Measurements from ENCODE around the gene DDI1.

Gene DDI1
- 0 reads per million in 2 experiments for total RNA-seq

DNA sequence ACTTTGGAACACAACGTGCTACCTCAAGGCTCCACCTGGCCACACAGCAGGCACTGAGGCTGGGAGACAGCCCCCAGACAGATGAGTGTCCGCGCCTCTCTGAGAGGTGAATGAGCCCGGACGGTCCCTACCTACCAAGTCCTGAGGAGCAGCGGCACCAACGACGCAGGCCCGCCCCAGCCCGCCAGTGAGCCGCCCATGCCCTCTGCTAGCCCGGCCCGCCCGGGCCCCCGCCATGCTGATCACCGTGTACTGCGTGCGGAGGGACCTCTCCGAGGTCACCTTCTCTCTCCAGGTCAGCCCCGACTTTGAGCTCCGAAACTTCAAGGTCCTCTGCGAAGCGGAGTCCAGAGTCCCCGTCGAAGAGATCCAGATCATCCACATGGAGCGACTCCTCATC lies at the start of gene DDI1:
Gene DDI1, plus strand, starts transcription at position 53 of the 400 bp plus-strand sequence. Its CDS starts 183 bp downstream, at position 236.
- DNase-seq (ENCODE audit: low read depth), result no peak

- no peak for DNase-seq (ENCODE audit: low read depth)
These were observed 48.5 kb upstream of the DDI1 start for GRCh38 chr11:103987629-103988594.

GRCh38 chr11:103988595-103988969 lies 47.9 kb upstream of the DDI1 start:
- no peak for DNase-seq (ENCODE audit: low read depth)

DNA sequence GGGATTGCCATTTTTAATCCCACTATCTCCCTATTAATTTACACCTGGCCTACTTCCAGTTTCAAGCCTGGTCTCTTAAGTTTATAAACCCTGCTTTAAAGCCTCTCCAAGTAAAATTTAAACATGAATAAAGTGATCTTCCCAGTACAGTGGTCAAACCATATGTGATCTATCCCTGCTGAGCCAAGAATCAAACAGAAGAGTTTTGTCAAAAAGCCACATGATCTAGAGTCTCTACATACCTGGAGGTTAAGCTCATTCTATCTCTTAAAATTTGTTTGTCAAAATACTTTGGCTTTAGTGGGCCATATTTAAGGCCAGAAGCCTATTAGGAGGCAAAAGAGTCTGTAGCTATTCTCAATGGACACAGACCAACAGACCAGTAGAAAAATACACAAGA lies 42.9 kb upstream of the DDI1 start:
- DNase-seq (ENCODE audit: low read depth), result no peak

- DNase-seq (ENCODE audit: low read depth), result no peak
These were observed 42.3 kb upstream of the DDI1 start for GRCh38 chr11:103994094-103994493.

GRCh38 chr11:103994518-103994917 lies 41.9 kb upstream of the DDI1 start:
- DNase-seq (ENCODE audit: low read depth), result no peak

DNA sequence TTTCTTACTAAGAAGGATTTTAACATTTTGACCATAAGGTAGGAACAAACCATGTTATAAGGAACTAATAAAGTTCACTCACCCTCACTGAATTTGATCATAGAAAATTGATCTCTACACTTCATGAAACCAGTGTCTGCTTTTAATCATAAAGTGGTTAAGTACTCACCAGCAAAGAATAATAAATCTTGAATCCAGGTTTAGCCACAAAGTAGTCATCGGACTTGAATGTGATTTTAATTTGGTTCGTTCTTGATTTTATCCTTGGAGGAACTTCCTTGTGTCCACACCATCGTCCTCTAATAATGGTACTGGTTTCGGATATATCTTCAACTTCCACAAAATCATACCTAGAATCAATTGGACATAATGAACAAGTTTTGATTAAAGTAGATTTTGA lies 40.5 kb upstream of the DDI1 start:
- no peak for DNase-seq (ENCODE audit: low read depth)

GRCh38 chr11:103997082-103997481 lies 39.4 kb upstream of the DDI1 start:
- no peak for DNase-seq (ENCODE audit: low read depth)

- DNase-seq (ENCODE audit: low read depth), result no peak
These were observed 37.5 kb upstream of the DDI1 start for GRCh38 chr11:103998826-103999508.

DNA sequence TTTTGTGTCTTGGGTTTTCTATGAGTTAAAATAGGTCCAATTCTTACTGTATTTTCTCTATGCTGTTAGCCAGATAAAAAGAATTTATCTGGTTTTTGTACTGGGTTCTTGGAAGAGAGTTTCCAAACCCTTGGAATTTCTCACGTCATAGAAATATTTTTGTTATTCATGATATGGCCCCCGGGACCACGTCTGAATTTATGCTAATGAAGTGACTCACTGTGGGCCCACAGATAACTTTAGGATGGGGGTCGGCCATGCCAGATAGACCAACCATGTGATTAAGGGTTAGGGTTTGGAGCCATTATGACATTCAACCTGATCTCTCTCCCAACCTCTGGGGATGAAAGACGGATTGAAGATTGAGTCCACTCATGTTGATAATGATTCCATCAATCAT lies 35.6 kb upstream of the DDI1 start:
- no peak for DNase-seq (ENCODE audit: low read depth)

DNA sequence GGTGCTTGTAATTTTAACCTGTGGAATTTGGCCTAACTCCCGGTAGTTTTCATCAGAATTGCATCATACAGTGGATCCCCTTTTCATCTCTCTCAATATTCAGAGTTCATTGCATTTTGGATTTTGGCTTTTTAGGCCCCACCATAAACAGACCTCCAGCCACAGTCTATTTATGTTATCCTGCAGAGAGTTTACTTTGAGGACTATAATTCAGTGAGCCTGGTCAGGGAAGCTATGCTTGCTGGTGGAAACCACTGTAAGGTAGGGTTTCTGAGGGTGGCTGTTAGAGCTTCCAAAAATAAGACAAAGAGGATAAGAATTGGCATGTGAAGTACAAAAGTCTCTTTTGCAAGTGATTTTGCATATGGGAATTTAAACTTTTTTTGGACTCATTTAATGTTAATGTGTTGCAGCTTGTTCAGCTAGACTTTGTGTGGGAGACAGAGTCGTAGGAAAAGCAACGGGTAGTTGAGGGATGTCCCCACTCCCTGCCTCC lies 34.8 kb upstream of the DDI1 start:
- no peak for DNase-seq (ENCODE audit: low read depth)

- no peak for DNase-seq (ENCODE audit: low read depth)
These were observed 32.9 kb upstream of the DDI1 start for GRCh38 chr11:104003491-104003890.

DNA sequence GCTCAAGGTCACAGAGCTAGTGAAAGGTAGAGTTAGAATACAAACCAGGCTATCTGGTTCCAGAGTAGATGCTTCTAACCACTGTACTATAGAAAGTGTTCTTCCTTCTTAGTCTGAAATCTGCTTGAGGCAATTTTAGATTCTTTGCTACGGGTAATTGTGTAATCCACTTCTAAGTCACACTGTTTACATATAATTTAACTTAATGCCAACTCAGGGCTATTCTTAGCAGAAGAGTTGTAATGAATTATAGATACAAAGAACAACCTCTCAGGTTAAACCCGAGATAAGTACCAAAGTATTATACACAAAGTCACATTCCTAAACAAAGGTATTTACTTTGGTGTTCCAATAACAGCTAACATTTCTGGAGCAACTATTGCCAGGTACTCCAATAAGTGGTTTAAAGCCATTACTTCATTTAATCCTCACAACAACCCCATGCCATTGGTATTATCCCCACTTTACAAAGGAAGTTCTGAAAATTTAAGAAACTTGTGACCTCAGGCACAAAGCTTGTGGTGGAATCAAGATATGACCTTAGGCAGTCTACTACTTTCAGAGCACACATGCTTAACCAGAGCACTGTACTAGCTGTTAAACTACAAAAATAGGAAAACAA lies 31.1 kb upstream of the DDI1 start:
- DNase-seq (ENCODE audit: low read depth), result no peak

GRCh38 chr11:104009744-104010143 lies 26.7 kb upstream of the DDI1 start:
- no peak for DNase-seq (ENCODE audit: low read depth)

DNA sequence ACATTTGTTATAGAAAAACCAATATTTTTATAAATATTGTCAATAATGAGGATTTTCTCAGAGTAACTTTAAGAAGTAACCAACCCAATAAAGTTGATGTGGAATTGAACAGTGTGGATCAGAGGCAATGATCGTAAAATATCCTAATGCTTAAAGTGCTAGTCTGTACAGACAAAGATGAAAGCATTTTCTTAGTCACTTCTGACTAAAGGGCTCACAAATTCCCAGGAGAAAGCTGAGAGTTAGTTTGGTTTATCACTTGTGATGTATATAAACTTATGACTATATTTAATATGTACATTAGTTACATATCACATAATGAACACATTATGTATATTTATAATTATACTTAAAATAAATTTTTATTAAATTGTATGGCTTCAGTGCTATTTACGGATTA lies 25.4 kb upstream of the DDI1 start:
- no peak for DNase-seq (ENCODE audit: low read depth)

GRCh38 chr11:104015649-104016415 lies 20.6 kb upstream of the DDI1 start:
- no peak for DNase-seq (ENCODE audit: low read depth)

DNA sequence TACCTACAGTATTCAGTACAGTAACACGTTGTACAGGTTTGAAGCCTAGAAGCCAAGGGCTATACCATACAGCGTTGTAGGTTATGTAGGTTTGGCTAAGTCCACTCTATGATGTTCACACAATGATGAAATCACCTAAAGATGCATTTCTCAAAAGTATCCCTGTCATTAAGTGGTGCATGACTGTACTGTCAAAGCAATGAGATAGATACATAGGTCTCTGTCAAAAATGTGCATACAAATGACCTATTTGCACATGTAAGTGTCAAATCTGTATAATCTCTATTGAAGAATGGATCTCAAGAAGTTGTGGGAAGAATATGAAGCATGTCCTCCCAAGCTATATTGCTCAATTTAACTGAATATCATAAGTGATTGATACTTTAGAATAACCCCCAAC lies 11.9 kb upstream of the DDI1 start:
- DNase-seq (ENCODE audit: low read depth), result no peak

- DNase-seq (ENCODE audit: low read depth), result no peak
These were observed 7.8 kb upstream of the DDI1 start for GRCh38 chr11:104028476-104029263.

GRCh38 chr11:104033134-104033533 lies 3.3 kb upstream of the DDI1 start:
- no peak for DNase-seq (ENCODE audit: low read depth)

DNA sequence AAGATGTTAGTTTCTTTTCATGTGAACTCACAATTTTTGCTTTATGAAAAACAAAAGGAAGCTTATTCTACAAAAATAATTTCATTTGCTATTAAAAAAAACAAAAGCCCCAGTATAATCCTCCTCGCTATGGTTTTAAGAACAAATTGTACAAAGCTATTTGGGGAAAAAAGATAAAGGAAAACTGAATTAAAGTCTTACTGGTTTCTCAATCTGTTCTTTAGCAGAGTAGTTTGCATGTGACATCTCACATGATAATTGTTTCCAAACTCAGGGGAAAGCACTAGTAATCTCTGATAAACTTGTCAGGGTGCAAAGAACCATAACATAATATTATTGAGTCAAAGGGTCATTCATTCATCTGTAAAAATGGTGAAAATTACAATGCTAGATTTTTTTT lies 2.9 kb upstream of the DDI1 start:
- DNase-seq (ENCODE audit: low read depth), result no peak

DNA sequence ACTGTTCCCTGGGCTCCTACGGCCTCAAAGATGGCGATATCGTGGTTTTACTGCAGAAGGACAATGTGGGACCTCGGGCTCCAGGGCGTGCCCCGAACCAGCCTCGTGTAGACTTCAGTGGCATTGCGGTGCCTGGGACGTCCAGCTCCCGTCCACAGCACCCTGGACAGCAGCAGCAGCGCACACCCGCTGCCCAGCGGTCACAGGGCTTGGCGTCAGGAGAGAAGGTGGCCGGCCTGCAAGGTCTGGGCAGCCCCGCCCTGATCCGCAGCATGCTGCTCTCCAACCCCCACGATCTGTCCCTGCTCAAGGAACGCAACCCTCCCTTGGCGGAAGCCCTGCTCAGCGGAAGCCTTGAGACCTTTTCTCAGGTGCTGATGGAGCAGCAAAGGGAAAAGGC lies 555 bp downstream of the DDI1 start:
- DNase-seq (ENCODE audit: low read depth), result no peak
